ENCODE data around the gene DDHD1. TPM values are rescaled to one million over a fixed set of nuclear protein-coding genes. Genes with fewer than 3 reads are reported as not detected.

Gene DDHD1
- total and polyA plus RNA-seq, 12 donors = 4.6 to 34.9 (median 8.1) TPM

DNA sequence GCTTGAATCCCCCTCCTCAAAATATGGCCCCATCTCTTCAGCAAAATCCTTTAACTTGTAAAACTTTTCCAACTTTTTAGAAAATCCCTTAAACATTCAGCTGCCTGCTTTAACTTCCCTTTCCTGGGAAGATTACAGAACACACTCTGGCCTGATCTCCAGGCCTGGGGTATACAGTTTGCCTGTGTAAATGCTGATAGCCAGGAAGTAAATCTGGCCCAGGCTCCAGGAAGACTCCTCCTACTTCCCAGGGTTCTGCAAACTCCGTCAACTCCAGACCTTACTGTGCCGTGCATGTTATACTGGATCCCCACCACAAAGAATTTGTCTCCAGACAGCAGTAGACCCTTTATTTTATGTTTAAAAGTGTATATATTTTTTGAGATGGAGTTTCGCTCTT is 135.3 kb downstream of the DDHD1 start:
- Histone ChIP-seq H3K4me1 (replicated peaks in 1 of 2) (no peaks in the 10 kb centered on the region), H3K27me3 (no peaks in the 10 kb centered on the region), H3K27ac (no peak overlapping the region), H3K4me3 (no peak overlapping the region), H3K9me3 (replicated peaks in 1 of 3) (no peaks in the 10 kb centered on the region), H3K36me3 (replicated peaks in 1 of 2) (no peaks in the 10 kb centered on the region)
- TF ChIP-seq, protein P1, sequence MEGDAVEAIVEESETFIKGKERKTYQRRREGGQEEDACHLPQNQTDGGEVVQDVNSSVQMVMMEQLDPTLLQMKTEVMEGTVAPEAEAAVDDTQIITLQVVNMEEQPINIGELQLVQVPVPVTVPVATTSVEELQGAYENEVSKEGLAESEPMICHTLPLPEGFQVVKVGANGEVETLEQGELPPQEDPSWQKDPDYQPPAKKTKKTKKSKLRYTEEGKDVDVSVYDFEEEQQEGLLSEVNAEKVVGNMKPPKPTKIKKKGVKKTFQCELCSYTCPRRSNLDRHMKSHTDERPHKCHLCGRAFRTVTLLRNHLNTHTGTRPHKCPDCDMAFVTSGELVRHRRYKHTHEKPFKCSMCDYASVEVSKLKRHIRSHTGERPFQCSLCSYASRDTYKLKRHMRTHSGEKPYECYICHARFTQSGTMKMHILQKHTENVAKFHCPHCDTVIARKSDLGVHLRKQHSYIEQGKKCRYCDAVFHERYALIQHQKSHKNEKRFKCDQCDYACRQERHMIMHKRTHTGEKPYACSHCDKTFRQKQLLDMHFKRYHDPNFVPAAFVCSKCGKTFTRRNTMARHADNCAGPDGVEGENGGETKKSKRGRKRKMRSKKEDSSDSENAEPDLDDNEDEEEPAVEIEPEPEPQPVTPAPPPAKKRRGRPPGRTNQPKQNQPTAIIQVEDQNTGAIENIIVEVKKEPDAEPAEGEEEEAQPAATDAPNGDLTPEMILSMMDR (IDR thresholded peaks at IDR 0.05) = no peak
- TF ChIP-seq POLR2A (IDR thresholded peaks at IDR 0.05) = no peak
- no peak for DNase-seq
- intact Hi-C loops (cut with DNase I) = no loop called here
- 85 to 89% (median 88%) methylated on average over 3 of the region's 3 CpGs for WGBS, 4 donors

DNA sequence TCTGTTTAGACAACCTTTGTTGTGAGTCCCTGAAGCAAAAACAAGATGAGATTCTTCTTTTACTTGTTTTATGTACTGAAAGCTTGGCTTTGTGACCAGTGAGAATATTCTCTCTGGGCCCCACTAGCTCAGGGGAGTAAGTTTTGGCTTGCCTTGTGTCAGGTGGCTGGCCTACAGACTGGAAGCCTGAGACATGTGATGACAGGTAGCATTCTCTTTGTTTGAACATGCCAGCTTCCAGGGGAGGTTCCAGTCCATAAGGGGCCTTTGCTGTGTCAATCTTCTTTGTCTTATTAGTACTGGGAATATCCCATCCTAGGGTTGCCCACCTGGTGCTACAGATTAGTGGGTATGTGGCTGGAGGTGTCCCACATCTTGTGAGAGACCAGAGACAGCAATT is 136.2 kb downstream of the DDHD1 start:
- no peak for DNase-seq
- no peaks in the 10 kb centered on the region for H3K4me1 ChIP-seq (replicated peaks in 1 of 2)
- no peaks in the 10 kb centered on the region for H3K36me3 ChIP-seq (replicated peaks in 1 of 2)
- H3K4me3 ChIP-seq = no peak overlapping the region
- TF ChIP-seq POLR2A (IDR thresholded peaks at IDR 0.05) = no peak
- TF ChIP-seq, protein P1 (IDR thresholded peaks at IDR 0.05) = no peak
- H3K9me3 ChIP-seq (replicated peaks in 1 of 3) = no peaks in the 10 kb centered on the region
- intact Hi-C loops (cut with DNase I) = no loop called here
- no peak overlapping the region for H3K27ac ChIP-seq
- no peaks in the 10 kb centered on the region for H3K27me3 ChIP-seq

DNA sequence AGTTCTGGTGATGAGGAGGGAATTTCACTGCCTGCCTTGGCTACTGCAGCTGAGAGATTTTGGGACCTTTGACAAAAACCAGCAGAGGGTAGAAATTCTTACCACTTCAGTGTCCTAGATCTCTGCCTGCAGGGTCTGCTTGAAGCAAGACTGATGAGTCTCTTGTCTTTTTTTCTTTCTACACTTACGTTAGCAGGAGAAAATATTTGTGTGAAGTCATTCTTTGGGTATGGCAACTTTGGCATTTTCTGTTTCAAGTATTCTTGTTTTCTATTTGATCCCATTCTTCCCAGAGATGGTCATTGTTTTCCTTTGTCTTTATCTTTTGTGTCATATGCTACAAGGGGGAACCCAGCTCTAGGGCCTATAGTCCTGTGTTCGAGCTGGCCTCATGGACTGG is 136.6 kb downstream of the DDHD1 start:
- Histone ChIP-seq H3K27me3 (no peaks in the 10 kb centered on the region), H3K4me1 (replicated peaks in 1 of 2) (no peaks in the 10 kb centered on the region), H3K4me3 (no peak overlapping the region), H3K9me3 (replicated peaks in 1 of 3) (no peaks in the 10 kb centered on the region), H3K27ac (no peak overlapping the region), H3K36me3 (replicated peaks in 1 of 2) (no peaks in the 10 kb centered on the region)
- DNase-seq = no peak
- no peak for TF ChIP-seq POLR2A (IDR thresholded peaks at IDR 0.05)
- TF ChIP-seq, protein P1 (IDR thresholded peaks at IDR 0.05) = no peak
- WGBS, 4 donors = 82 to 85% (median 84%) methylated on average over 2 of the region's 2 CpGs
- intact Hi-C loops (cut with DNase I) = no loop called here

DNA sequence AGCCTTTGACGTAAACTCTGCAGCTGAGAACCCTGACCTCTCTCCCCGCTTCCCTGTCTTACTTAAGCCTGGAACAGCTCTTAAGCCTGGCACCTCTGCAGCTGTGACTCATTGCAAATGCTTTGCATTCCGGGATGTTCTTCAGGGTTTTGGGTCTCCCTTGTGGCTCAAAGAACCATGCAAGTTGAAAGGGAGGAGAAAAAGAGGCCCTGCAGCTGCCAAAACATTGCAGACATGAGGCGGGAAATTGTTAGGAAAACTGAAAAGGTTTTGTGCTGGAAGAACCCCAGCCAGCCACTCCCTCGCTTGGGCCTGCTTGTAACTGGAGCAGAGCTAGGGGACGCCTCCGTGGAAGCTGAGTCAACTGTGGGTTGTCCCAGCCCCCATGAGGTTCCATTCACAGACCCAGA is 142.1 kb downstream of the DDHD1 start:
- Histone ChIP-seq H3K4me3 (no peak overlapping the region), H3K9me3 (replicated peaks in 1 of 3) (no peaks in the 10 kb centered on the region), H3K36me3 (replicated peaks in 1 of 2) (no peaks in the 10 kb centered on the region), H3K4me1 (replicated peaks in 1 of 2) (peaks cover 5 to 6% of the 10 kb centered on the region in 2 donors), H3K27ac (peak overlapping the region in 3 of 5 donors; percentile 11 to 52 (median 31)), H3K27me3 (no peaks in the 10 kb centered on the region)
- intact Hi-C loops (cut with DNase I) = no loop called here
- WGBS, 4 donors = 42 to 51% (median 48%) methylated on average over 7 of the region's 7 CpGs
- peak; percentile 33 to 89 (median 77) for DNase-seq
- no peak for TF ChIP-seq POLR2A (IDR thresholded peaks at IDR 0.05)
- TF ChIP-seq, protein P1 (IDR thresholded peaks at IDR 0.05) = no peak

Data from adrenal gland (tissue), 12 donors.